Mammary epithelial cell (primary cell): Measurements from ENCODE around the gene HMGB3.

Experiments used
- EZH2 ChIP-seq: IDR thresholded peaks from 2 replicates; pipeline ENCODE4 v1.6.1; 2012; ENCODE audit warnings: low read length, inconsistent platforms, borderline replicate concordance
- TF ChIP-seq, protein P1 (sequence below), 2 donors: IDR thresholded peaks in 1 of 2; conservative IDR thresholded peaks in 1 of 2; 2 replicates each; pipeline ENCODE4 v1.5.1; 2011 to 2012; ENCODE audit warnings: inconsistent platforms in 2 of 2, low read length in 2 of 2, mild to moderate bottlenecking in 2 of 2, control low read depth in 1 of 2, low read depth in 1 of 2; ENCODE audit not compliant: insufficient read depth in 1 of 2; ENCODE audit errors: extremely low read depth in 1 of 2

DNA sequence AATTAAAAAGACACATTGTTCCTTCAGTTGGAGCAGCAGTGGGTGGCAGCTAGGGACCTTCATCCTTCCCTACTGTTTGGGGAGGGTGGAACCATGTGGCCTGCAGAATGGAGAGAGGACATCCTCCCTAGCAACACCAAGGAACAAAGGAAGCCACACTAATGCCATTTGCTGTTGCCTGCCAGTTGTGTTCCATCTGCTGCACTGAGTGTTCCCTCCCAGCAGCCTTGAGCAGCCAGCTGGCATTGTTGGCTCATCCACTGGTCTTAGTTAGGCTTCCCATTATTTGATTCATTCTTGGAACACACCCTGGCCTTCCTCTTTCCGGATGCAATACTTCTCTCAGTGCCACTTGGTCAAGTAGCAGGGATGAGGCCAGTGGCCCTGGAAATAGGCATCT is 25.0 kb upstream of the HMGB3 start:
- TF ChIP-seq, protein P1, sequence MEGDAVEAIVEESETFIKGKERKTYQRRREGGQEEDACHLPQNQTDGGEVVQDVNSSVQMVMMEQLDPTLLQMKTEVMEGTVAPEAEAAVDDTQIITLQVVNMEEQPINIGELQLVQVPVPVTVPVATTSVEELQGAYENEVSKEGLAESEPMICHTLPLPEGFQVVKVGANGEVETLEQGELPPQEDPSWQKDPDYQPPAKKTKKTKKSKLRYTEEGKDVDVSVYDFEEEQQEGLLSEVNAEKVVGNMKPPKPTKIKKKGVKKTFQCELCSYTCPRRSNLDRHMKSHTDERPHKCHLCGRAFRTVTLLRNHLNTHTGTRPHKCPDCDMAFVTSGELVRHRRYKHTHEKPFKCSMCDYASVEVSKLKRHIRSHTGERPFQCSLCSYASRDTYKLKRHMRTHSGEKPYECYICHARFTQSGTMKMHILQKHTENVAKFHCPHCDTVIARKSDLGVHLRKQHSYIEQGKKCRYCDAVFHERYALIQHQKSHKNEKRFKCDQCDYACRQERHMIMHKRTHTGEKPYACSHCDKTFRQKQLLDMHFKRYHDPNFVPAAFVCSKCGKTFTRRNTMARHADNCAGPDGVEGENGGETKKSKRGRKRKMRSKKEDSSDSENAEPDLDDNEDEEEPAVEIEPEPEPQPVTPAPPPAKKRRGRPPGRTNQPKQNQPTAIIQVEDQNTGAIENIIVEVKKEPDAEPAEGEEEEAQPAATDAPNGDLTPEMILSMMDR (conservative IDR thresholded peaks at IDR 0.05 in 1 of 2, IDR thresholded peaks at IDR 0.05 in 1 of 2; ENCODE audit: extremely low read depth in 1 of 2, insufficient read depth in 1 of 2, low read depth in 1 of 2, low read length in 2 of 2), result no peak
- TF ChIP-seq EZH2, result no peak
